PC-3 (cell line): ENCODE results near the gene ZNF169.

Source experiments
- EZH2 ChIP-seq: fragments of 300-600 bp; sonication (generic); IDR thresholded peaks from one replicate; pipeline ENCODE4 v1.6.1; 2017; ENCODE audit warnings: antibody characterized with exemption, mild to moderate bottlenecking, low read length; ENCODE audit not compliant: unreplicated experiment
- EZH2phosphoT487 ChIP-seq: fragments of 300-600 bp; sonication (generic); IDR thresholded peaks from 2 replicates; pipeline ENCODE4 v1.6.1; 2018; ENCODE audit warnings: mild to moderate bottlenecking, antibody characterized with exemption, low read length, borderline replicate concordance
- TF ChIP-seq, protein P1 (sequence below): fragments of 300-600 bp; sonication (generic); conservative IDR thresholded peaks from 2 replicates; pipeline ENCODE4 v1.5.1; 2017; ENCODE audit warnings: antibody characterized with exemption, low read depth, mild to moderate bottlenecking, low read length

- TF ChIP-seq, protein P1, sequence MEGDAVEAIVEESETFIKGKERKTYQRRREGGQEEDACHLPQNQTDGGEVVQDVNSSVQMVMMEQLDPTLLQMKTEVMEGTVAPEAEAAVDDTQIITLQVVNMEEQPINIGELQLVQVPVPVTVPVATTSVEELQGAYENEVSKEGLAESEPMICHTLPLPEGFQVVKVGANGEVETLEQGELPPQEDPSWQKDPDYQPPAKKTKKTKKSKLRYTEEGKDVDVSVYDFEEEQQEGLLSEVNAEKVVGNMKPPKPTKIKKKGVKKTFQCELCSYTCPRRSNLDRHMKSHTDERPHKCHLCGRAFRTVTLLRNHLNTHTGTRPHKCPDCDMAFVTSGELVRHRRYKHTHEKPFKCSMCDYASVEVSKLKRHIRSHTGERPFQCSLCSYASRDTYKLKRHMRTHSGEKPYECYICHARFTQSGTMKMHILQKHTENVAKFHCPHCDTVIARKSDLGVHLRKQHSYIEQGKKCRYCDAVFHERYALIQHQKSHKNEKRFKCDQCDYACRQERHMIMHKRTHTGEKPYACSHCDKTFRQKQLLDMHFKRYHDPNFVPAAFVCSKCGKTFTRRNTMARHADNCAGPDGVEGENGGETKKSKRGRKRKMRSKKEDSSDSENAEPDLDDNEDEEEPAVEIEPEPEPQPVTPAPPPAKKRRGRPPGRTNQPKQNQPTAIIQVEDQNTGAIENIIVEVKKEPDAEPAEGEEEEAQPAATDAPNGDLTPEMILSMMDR: no peak
- TF ChIP-seq EZH2phosphoT487 (no peak), EZH2 (no peak)
Observed at GRCh38 chr9:94300470-94301301, 41.6 kb downstream of the ZNF169 start.
